ENCODE results near the gene FCRL3.

- TF ChIP-seq POLR2A (IDR thresholded peaks at IDR 0.05; ENCODE audit: low read depth, low read length) (no peak), TAF1 (IDR thresholded peaks at IDR 0.05; ENCODE audit: low read depth, low read length) (no peak), POLR2AphosphoS5 (IDR thresholded peaks at IDR 0.05; ENCODE audit: low read depth, low read length) (no peak), POU2F2 (IDR thresholded peaks at IDR 0.05; ENCODE audit: low read depth, low read length) (no peak)
Measured at GRCh38 chr1:157628773-157629172, 71.8 kb downstream of the FCRL3 start.

Data from GM12891 (cell line).